Rectal smooth muscle tissue (tissue), 1 donor: Measurements from ENCODE around the gene ARHGEF2.
"Not testable (repeated sequence)": the region's sequence is repeated elsewhere in the genome, so short reads cannot be mapped to it uniquely, and the experiment has no call there.

Experiments used
- H3K27ac ChIP-seq: one replicate; pipeline ENCODE4 v1.7.0; 2013; ENCODE audit warnings: low read depth, low read length, inconsistent platforms
- H3K27me3 ChIP-seq: one replicate; pipeline ENCODE4 v1.7.0; 2013; ENCODE audit warnings: low read length; ENCODE audit not compliant: control insufficient read depth, insufficient read depth
- H3K36me3 ChIP-seq: one replicate; pipeline ENCODE4 v1.7.0; 2013; ENCODE audit warnings: low read length; ENCODE audit not compliant: control insufficient read depth, insufficient read depth
- H3K4me1 ChIP-seq: one replicate; pipeline ENCODE4 v1.7.0; 2013; ENCODE audit warnings: low read length; ENCODE audit not compliant: control insufficient read depth, insufficient read depth
- H3K4me3 ChIP-seq: one replicate; pipeline ENCODE4 v1.7.0; 2013; ENCODE audit warnings: low read length
- H3K9ac ChIP-seq: one replicate; pipeline ENCODE4 v1.7.0; 2013; ENCODE audit warnings: low read length

ARHGEF2 gene

GRCh38 chr1:155931332-155932038 is 46.9 kb downstream of the ARHGEF2 start:
- Histone ChIP-seq H3K4me3 (peak overlapping the region; percentile 12), H3K9ac (no peak overlapping the region), H3K27ac (no peak overlapping the region), H3K4me1 (peaks cover 15% of the 10 kb centered on the region), H3K36me3 (peaks cover 23% of the 10 kb centered on the region), H3K27me3 (no peaks in the 10 kb centered on the region)

- H3K27ac ChIP-seq: not testable (repeated sequence)
Observed at GRCh38 chr1:155930725-155931124, 47.6 kb downstream of the ARHGEF2 start.

GRCh38 chr1:155929057-155929456 is 49.3 kb downstream of the ARHGEF2 start:
- H3K9ac ChIP-seq: no peak overlapping the region
- H3K36me3 ChIP-seq: peaks cover 38% of the 10 kb centered on the region
- H3K27me3 ChIP-seq: no peaks in the 10 kb centered on the region
- H3K4me3 ChIP-seq: no peak overlapping the region
- no peak overlapping the region for H3K27ac ChIP-seq
- peaks cover 15% of the 10 kb centered on the region for H3K4me1 ChIP-seq

More at GRCh38 chr1:155930725-155931124, 47.6 kb downstream of the ARHGEF2 start:
- peak overlapping the region; percentile 11 for H3K4me3 ChIP-seq
- peaks cover 15% of the 10 kb centered on the region for H3K4me1 ChIP-seq
- H3K36me3 ChIP-seq: peaks cover 28% of the 10 kb centered on the region
- not testable (repeated sequence) for H3K27me3 ChIP-seq, H3K9ac ChIP-seq

GRCh38 chr1:155925506-155925905 is 52.8 kb downstream of the ARHGEF2 start:
- no peak overlapping the region for H3K4me3 ChIP-seq
- peaks cover 45% of the 10 kb centered on the region for H3K36me3 ChIP-seq
- no peaks in the 10 kb centered on the region for H3K27me3 ChIP-seq
- H3K27ac ChIP-seq: no peak overlapping the region
- no peak overlapping the region for H3K9ac ChIP-seq
- H3K4me1 ChIP-seq: no peaks in the 10 kb centered on the region

- Histone ChIP-seq H3K27ac (no peak overlapping the region), H3K4me3 (no peak overlapping the region), H3K27me3 (no peaks in the 10 kb centered on the region), H3K9ac (no peak overlapping the region), H3K4me1 (no peaks in the 10 kb centered on the region), H3K36me3 (peaks cover 38% of the 10 kb centered on the region)
Observed at GRCh38 chr1:155920717-155921116, 57.6 kb downstream of the ARHGEF2 start.

- Histone ChIP-seq H3K4me1 (no peaks in the 10 kb centered on the region), H3K4me3 (no peak overlapping the region), H3K9ac (no peak overlapping the region), H3K27ac (no peak overlapping the region), H3K27me3 (no peaks in the 10 kb centered on the region), H3K36me3 (peaks cover 40% of the 10 kb centered on the region)
Observed at GRCh38 chr1:155919801-155920200, 58.5 kb downstream of the ARHGEF2 start.

GRCh38 chr1:155918660-155919059 is 59.7 kb downstream of the ARHGEF2 start:
- Histone ChIP-seq H3K9ac (no peak overlapping the region), H3K4me3 (no peak overlapping the region), H3K36me3 (peaks cover 37% of the 10 kb centered on the region), H3K27me3 (no peaks in the 10 kb centered on the region), H3K27ac (no peak overlapping the region), H3K4me1 (no peaks in the 10 kb centered on the region)

- no peak overlapping the region for H3K27ac ChIP-seq
- H3K9ac ChIP-seq: no peak overlapping the region
- H3K36me3 ChIP-seq: peaks cover 24% of the 10 kb centered on the region
- H3K4me1 ChIP-seq: no peaks in the 10 kb centered on the region
- H3K4me3 ChIP-seq: no peak overlapping the region
- no peaks in the 10 kb centered on the region for H3K27me3 ChIP-seq
Observed at GRCh38 chr1:155913969-155914757, 64.2 kb downstream of the ARHGEF2 start.

- no peaks in the 10 kb centered on the region for H3K27me3 ChIP-seq
- no peaks in the 10 kb centered on the region for H3K4me1 ChIP-seq
- no peak overlapping the region for H3K4me3 ChIP-seq
- no peak overlapping the region for H3K27ac ChIP-seq
- peaks cover 18% of the 10 kb centered on the region for H3K36me3 ChIP-seq
- no peak overlapping the region for H3K9ac ChIP-seq
Observed at GRCh38 chr1:155912056-155912536, 66.3 kb downstream of the ARHGEF2 start.

- peak within 1 kb of the TSS; percentile 77 for H3K27ac ChIP-seq
- peaks cover 15% of the 10 kb centered on the region for H3K36me3 ChIP-seq
- peak within 1 kb of the TSS; percentile 1 for H3K9ac ChIP-seq
- H3K4me1 ChIP-seq: no peaks in the 10 kb centered on the region
- no peaks in the 10 kb centered on the region for H3K27me3 ChIP-seq
- peak within 1 kb of the TSS; percentile 65 for H3K4me3 ChIP-seq
Observed at GRCh38 chr1:155911156-155912055, 66.9 kb downstream of the ARHGEF2 start, which contains the start of gene RIT1. Gene RIT1, minus strand, starts transcription at chr1:155911349. Its CDS starts 588 bp downstream, at chr1:155910761.

GRCh38 chr1:155910621-155911121 is 67.7 kb downstream of the ARHGEF2 start:
- Histone ChIP-seq H3K27ac (peak overlapping the region; percentile 77), H3K4me1 (no peaks in the 10 kb centered on the region), H3K27me3 (no peaks in the 10 kb centered on the region), H3K4me3 (peak overlapping the region; percentile 65), H3K9ac (peak overlapping the region; percentile 1), H3K36me3 (peaks cover 9% of the 10 kb centered on the region)

GRCh38 chr1:155909894-155910293 is 68.5 kb downstream of the ARHGEF2 start:
- H3K9ac ChIP-seq: no peak overlapping the region

More at GRCh38 chr1:155909894-155910293, 68.5 kb downstream of the ARHGEF2 start:
- Histone ChIP-seq H3K4me3 (peak overlapping the region; percentile 11), H3K4me1 (no peaks in the 10 kb centered on the region), H3K36me3 (peaks cover 7% of the 10 kb centered on the region), H3K27ac (no peak overlapping the region), H3K27me3 (no peaks in the 10 kb centered on the region)
